ENCODE measurements around the gene MRC2. TPM values are rescaled to one million over a fixed set of nuclear protein-coding genes. Genes with fewer than 3 reads are reported as not detected.

MRC2 gene
- 124 and 319 TPM in 2 replicates for total RNA-seq (ENCODE audit: low replicate concordance)

GRCh38 chr17:62627219-62627903 is at the start of gene MRC2:
Gene MRC2 (plus strand): TSS chr17:62627670. CDS start chr17:62627803, 133 bp downstream.

Other genes with a start within 250 kb of the MRC2 start
- not detected in 2 replicates for gene EFCAB3, start 247.1 kb upstream of the MRC2 start, total RNA-seq (ENCODE audit: low replicate concordance)
- 7.4 and 19.7 TPM in 2 replicates for gene METTL2A, start 203.8 kb upstream of the MRC2 start, total RNA-seq (ENCODE audit: low replicate concordance)
- gene TLK2, start 148.8 kb upstream of the MRC2 start, total RNA-seq (ENCODE audit: low replicate concordance), result 43.4 and 44.0 TPM in 2 replicates
- gene MARCHF10, start 180.6 kb downstream of the MRC2 start, total RNA-seq (ENCODE audit: low replicate concordance), result not detected in 2 replicates

All from smooth muscle cell of the coronary artery (primary cell).